BJ (cell line): Measurements from ENCODE around the gene SMIM38. TPM values are rescaled to one million over a fixed set of nuclear protein-coding genes. Genes with fewer than 3 reads are reported as not detected.
"Not testable (repeated sequence)": the region's sequence is repeated elsewhere in the genome, so short reads cannot be mapped to it uniquely, and the experiment has no call there.

Experiments
- CTCF ChIA-PET: fragments of 350-600 bp; formaldehyde crosslinking; extraction: SDS; loops from one replicate; lab custom pipeline; 2021; ENCODE audit warnings: antibody characterized with exemption, inconsistent platforms; lab: Yijun Ruan, JAX
- POLR2A ChIA-PET: fragments of 300-600 bp; sonication (Branson Sonifier 250); formaldehyde crosslinking; extraction: SDS; loops from one replicate; lab custom pipeline; 2021; ENCODE audit warnings: antibody characterized with exemption; lab: Charles Lee
- DNase-seq: peaks from one replicate; pipeline ENCODE4 v3.0.0-alpha.2; 2011; ENCODE audit warnings: low read depth
- H3K27me3 ChIP-seq: 2 replicates; pipeline ENCODE4 v1.6.0; 2011; ENCODE audit warnings: low read length; ENCODE audit not compliant: control insufficient read depth, insufficient read depth
- H3K36me3 ChIP-seq: 2 replicates; pipeline ENCODE4 v1.5.1; 2011; ENCODE audit warnings: low read length; ENCODE audit not compliant: control insufficient read depth, insufficient read depth
- H3K4me3 ChIP-seq: 2 replicates; pipeline ENCODE4 v1.5.1; 2011; ENCODE audit warnings: low read depth, mild to moderate bottlenecking, control low read depth, low read length
- polyA plus RNA-seq: library from polyadenylated mRNA; depleted of rRNA; stranded (reverse); fragments of >200 nt; gene quantifications from 2 replicates; pipeline ENCODE4 v1.2.3, GENCODE V29; 2011
- TF ChIP-seq, protein P1 (sequence below): IDR thresholded peaks from 2 replicates; pipeline ENCODE4 v1.5.1; 2011; ENCODE audit warnings: low read depth, mild to moderate bottlenecking, control low read depth, inconsistent platforms, low read length, moderate library complexity; ENCODE audit not compliant: insufficient read depth

The SMIM38 gene
- polyA plus RNA-seq, 1 experiment: 0.09 TPM

DNA sequence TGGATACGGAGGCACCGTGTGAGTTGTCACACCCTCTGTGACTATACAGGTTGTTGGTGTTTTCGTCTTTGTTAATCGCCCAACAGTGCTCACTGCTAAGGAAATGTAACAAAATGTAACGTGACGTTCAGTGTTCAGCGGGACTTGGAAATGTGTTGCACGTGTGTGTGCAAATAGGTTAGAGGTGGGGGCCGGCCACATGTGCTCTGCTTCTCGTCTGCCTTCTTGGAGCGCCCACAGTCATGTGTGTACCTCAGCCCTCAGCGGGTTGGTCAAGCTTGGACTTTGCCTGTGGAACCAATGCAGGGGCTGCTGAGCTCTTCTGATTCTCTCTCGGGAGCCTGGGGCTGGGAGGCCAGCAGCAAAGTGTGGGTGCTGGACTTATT lies 7.4 kb upstream of the SMIM38 start:
- no peaks in the 10 kb centered on the region for H3K36me3 ChIP-seq

DNA sequence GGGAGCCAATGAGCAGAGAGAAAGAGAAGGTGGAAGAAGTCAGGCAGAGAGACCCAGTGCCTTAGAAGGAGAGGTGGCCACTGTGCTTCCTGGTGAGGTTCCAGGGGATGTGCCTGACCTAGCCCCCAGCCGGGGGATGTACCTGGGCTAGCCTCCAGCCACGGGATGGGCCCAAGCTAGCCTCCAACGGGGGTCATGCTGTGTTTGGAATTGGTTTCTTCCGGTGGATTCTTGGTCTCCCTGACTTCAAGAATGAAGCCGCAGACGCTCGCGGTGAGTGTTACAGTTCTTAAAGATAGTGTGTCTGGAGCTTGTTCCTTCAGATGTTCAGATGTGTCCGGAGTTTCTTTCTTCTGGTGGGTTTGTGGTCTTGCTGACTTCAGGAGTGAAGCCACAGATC lies 6.9 kb upstream of the SMIM38 start:
- ChIA-PET CTCF (interaction anchor here (0.8 kb wide), 1 partner anchor 17 kb away, joined by 3 read pairs; no protein-coding TSS in a partner anchor), POLR2A (no interaction called here)
- Histone ChIP-seq H3K4me3 (no peak overlapping the region), H3K36me3 (no peaks in the 10 kb centered on the region), H3K27me3 (no peaks in the 10 kb centered on the region; the same call in 1 of the 2 replicates)
- TF ChIP-seq, protein P1, sequence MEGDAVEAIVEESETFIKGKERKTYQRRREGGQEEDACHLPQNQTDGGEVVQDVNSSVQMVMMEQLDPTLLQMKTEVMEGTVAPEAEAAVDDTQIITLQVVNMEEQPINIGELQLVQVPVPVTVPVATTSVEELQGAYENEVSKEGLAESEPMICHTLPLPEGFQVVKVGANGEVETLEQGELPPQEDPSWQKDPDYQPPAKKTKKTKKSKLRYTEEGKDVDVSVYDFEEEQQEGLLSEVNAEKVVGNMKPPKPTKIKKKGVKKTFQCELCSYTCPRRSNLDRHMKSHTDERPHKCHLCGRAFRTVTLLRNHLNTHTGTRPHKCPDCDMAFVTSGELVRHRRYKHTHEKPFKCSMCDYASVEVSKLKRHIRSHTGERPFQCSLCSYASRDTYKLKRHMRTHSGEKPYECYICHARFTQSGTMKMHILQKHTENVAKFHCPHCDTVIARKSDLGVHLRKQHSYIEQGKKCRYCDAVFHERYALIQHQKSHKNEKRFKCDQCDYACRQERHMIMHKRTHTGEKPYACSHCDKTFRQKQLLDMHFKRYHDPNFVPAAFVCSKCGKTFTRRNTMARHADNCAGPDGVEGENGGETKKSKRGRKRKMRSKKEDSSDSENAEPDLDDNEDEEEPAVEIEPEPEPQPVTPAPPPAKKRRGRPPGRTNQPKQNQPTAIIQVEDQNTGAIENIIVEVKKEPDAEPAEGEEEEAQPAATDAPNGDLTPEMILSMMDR: no peak
- no peak for DNase-seq

More for the DNA sequence above, 7.4 kb upstream of the SMIM38 start:
- CTCF ChIA-PET: interaction anchor here (0.8 kb wide), 1 partner anchor 17 kb away, joined by 3 read pairs; no protein-coding TSS in a partner anchor
- TF ChIP-seq, protein P1: no peak
- no peak for DNase-seq
- POLR2A ChIA-PET: no interaction called here
- no peaks in the 10 kb centered on the region; the same call in 1 of the 2 replicates for H3K27me3 ChIP-seq
- H3K4me3 ChIP-seq: no peak overlapping the region

- H3K36me3 ChIP-seq, H3K27me3 ChIP-seq, DNase-seq, POLR2A ChIA-PET, H3K4me3 ChIP-seq: not testable (repeated sequence)
- CTCF ChIA-PET: interaction anchor here (1.5 kb wide), 1 partner anchor 18 kb away, joined by 6 read pairs; no protein-coding TSS in a partner anchor
Measured at GRCh38 chr11:69149338-69150045, 6.2 kb upstream of the SMIM38 start.

- POLR2A ChIA-PET: no interaction called here
- TF ChIP-seq, protein P1: no peak
- H3K36me3 ChIP-seq: no peaks in the 10 kb centered on the region
- H3K4me3 ChIP-seq: no peak overlapping the region
- no peak for DNase-seq
- CTCF ChIA-PET: interaction anchor here (0.9 to 1.5 kb wide), 2 partner anchors 19 to 489 kb away, joined by 4 to 6 read pairs; no protein-coding TSS in a partner anchor
- no peaks in the 10 kb centered on the region; the same call in 1 of the 2 replicates for H3K27me3 ChIP-seq
Measured at GRCh38 chr11:69150175-69150574, 5.6 kb upstream of the SMIM38 start.

DNA sequence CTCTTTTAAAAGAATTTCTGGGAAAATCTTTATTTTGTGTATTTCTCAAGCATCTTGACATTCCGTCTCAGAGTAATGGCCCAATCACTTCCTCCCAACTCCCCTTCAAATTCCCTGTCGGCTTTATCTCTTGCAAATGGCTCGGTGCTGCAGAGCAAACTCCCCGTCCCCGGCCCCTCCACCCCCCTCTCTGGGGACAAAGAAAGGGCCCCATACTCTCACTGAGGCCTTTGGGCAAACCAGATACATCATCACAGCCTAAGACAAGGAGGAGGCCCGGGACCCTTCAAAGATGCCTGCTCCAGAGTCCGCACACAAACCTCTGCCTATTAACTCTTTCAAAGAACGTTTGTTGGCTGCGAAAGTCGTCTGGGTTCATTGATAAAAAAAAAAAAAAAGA lies 3.9 kb upstream of the SMIM38 start:
- Histone ChIP-seq H3K4me3 (no peak overlapping the region), H3K36me3 (no peaks in the 10 kb centered on the region), H3K27me3 (no peaks in the 10 kb centered on the region; the same call in 1 of the 2 replicates)
- DNase-seq: no peak
- ChIA-PET POLR2A (no interaction called here), CTCF (no interaction called here)
- TF ChIP-seq, protein P1: no peak
